SKM-1 treated with dmso at 0.1 percent for 144 hours (cell line): ENCODE data around the gene SPOCK3.
"Not testable (repeated sequence)": the region's sequence is repeated elsewhere in the genome, so short reads cannot be mapped to it uniquely, and the experiment has no call there.

Source experiments
- DNase-seq: peaks from one replicate; lab custom pipeline; 2025; ENCODE audit not compliant: unreplicated experiment; lab: John Stamatoyannopoulos, UW

SPOCK3 gene

GRCh38 chr4:166968219-166968618 lies 266.1 kb downstream of the SPOCK3 start:
- not testable (repeated sequence) for DNase-seq

- DNase-seq = no peak
Measured at GRCh38 chr4:166965562-166965961, 268.7 kb downstream of the SPOCK3 start.

- DNase-seq = no peak
Measured at GRCh38 chr4:166957451-166957850, 276.8 kb downstream of the SPOCK3 start.

GRCh38 chr4:166956484-166956883 lies 277.8 kb downstream of the SPOCK3 start:
- no peak for DNase-seq

GRCh38 chr4:166941629-166942028 lies 292.7 kb downstream of the SPOCK3 start:
- DNase-seq = no peak

- no peak for DNase-seq
Measured at GRCh38 chr4:166930464-166930863, 303.8 kb downstream of the SPOCK3 start.

GRCh38 chr4:166924424-166924823 lies 309.9 kb downstream of the SPOCK3 start:
- no peak for DNase-seq

GRCh38 chr4:166913926-166914325 lies 320.4 kb downstream of the SPOCK3 start:
- no peak for DNase-seq

GRCh38 chr4:166903408-166903807 lies 330.9 kb downstream of the SPOCK3 start:
- no peak for DNase-seq

- no peak for DNase-seq
Measured at GRCh38 chr4:166902941-166903340, 331.4 kb downstream of the SPOCK3 start.

GRCh38 chr4:166896254-166896653 lies 338.0 kb downstream of the SPOCK3 start:
- no peak for DNase-seq

GRCh38 chr4:166895771-166896170 lies 338.5 kb downstream of the SPOCK3 start:
- DNase-seq = no peak

GRCh38 chr4:166887457-166887856 lies 346.8 kb downstream of the SPOCK3 start:
- DNase-seq = no peak

- DNase-seq = no peak
Measured at GRCh38 chr4:166886718-166887117, 347.6 kb downstream of the SPOCK3 start.

- no peak for DNase-seq
Measured at GRCh38 chr4:166882221-166882620, 352.1 kb downstream of the SPOCK3 start.

- no peak for DNase-seq
Measured at GRCh38 chr4:166875821-166876220, 358.5 kb downstream of the SPOCK3 start.

- no peak for DNase-seq
Measured at GRCh38 chr4:166862032-166862431, 372.3 kb downstream of the SPOCK3 start.

GRCh38 chr4:166850398-166850797 lies 383.9 kb downstream of the SPOCK3 start:
- not testable (repeated sequence) for DNase-seq

GRCh38 chr4:166846939-166847338 lies 387.4 kb downstream of the SPOCK3 start:
- DNase-seq = no peak

- DNase-seq = no peak
Measured at GRCh38 chr4:166842795-166843261, 391.5 kb downstream of the SPOCK3 start.

- DNase-seq = no peak
Measured at GRCh38 chr4:166839615-166840251, 394.6 kb downstream of the SPOCK3 start.

- no peak for DNase-seq
Measured at GRCh38 chr4:166838975-166839614, 395.2 kb downstream of the SPOCK3 start.

GRCh38 chr4:166836865-166837264 lies 397.4 kb downstream of the SPOCK3 start:
- no peak for DNase-seq
